K562 (cell line): ENCODE results near the gene QKI. TPM values are rescaled to one million over a fixed set of nuclear protein-coding genes. Genes with fewer than 3 reads are reported as not detected.
A peak's percentile ranks its signal among the peaks of the same experiment; 100 is the strongest.

Experiments
- CREM ChIP-seq: IDR thresholded peaks from 2 replicates; pipeline ENCODE4 v1.6.1; 2014; ENCODE audit warnings: antibody characterized with exemption, low read depth
- CUX1 ChIP-seq: fragments of 200-800 bp; sonication (Bioruptor generic); IDR thresholded peaks from 2 replicates; pipeline ENCODE4 v1.6.1; 2016; ENCODE audit warnings: missing genetic modification characterization, missing compliant biosample characterization
- EHMT2 ChIP-seq: fragments of 450-650 bp; IDR thresholded peaks from 2 replicates; pipeline ENCODE4 v1.6.1; 2018; ENCODE audit warnings: antibody characterized with exemption
- FIP1L1 ChIP-seq: fragments of 200-400 bp; formaldehyde crosslinking; IDR thresholded peaks from 2 replicates; pipeline ENCODE4 v1.6.1; 2018; ENCODE audit warnings: mild to moderate bottlenecking, low read depth, low read length; ENCODE audit not compliant: poor library complexity, severe bottlenecking
- GTF2B ChIP-seq: IDR thresholded peaks from 2 replicates; pipeline ENCODE4 v1.6.1; 2011; ENCODE audit not compliant: insufficient read length; ENCODE audit errors: extremely low read depth
- HMG20A ChIP-seq: fragments of 450-650 bp; formaldehyde crosslinking; conservative IDR thresholded peaks from 2 replicates; pipeline ENCODE4 v1.4.0; 2020; ENCODE audit warnings: mild to moderate bottlenecking, mixed read lengths
- PURB ChIP-seq: sonication (generic); formaldehyde crosslinking; IDR thresholded peaks from 2 replicates; pipeline ENCODE4 v1.9.0; 2021; ENCODE audit warnings: low read depth, mild to moderate bottlenecking, missing genetic modification reagents
- SNAPC5 ChIP-seq: fragments of 250-450 bp; sonication (Bioruptor Pico); IDR thresholded peaks from 2 replicates; pipeline ENCODE4 v1.8.0; 2021; ENCODE audit warnings: moderate library complexity, mild to moderate bottlenecking, inconsistent platforms
- SNRNP70 ChIP-seq: fragments of 200-400 bp; formaldehyde crosslinking; optimal IDR thresholded peaks from 2 replicates; pipeline ENCODE3; 2017; ENCODE audit warnings: low read depth, low read length
- SP2 ChIP-seq: IDR thresholded peaks from 2 replicates; pipeline ENCODE4 v1.6.1; 2011; ENCODE audit warnings: mild to moderate bottlenecking, low read depth, low read length, moderate library complexity; ENCODE audit not compliant: poor library complexity, severe bottlenecking; ENCODE audit errors: extremely low read depth
- THRB ChIP-seq: fragments of 450-650 bp; formaldehyde crosslinking; conservative IDR thresholded peaks from 2 replicates; pipeline ENCODE4 v1.4.0; 2022; ENCODE audit warnings: mild to moderate bottlenecking, missing genetic modification characterization
- ZBTB12 ChIP-seq: fragments of 250-450 bp; sonication (Bioruptor Pico); IDR thresholded peaks from 2 replicates; pipeline ENCODE4 v1.4.0; 2020
- ZZZ3 ChIP-seq: fragments of 450-650 bp; IDR thresholded peaks from 2 replicates; pipeline ENCODE4 v1.6.1; 2016; ENCODE audit warnings: antibody characterized with exemption, mild to moderate bottlenecking, moderate library complexity
- polyA plus RNA-seq, 8 experiments: library from polyadenylated mRNA; depleted of rRNA in 4 of 8; stranded (reverse) in 5 of 8; unstranded in 3 of 8; fragments of >200 nt; fragmentation: Nextera tagmentation in 2 of 8; fragmentation: Illumina TruSeq in 1 of 8; extraction: Ambion mirVana in 2 of 8; extraction: Trizol in 1 of 8; gene quantifications; 2 replicates each; pipeline versions ENCODE4 v1.2.1 to v1.2.3, GENCODE V29; 2011 to 2014; ENCODE audit warnings: inconsistent platforms in 1 of 8, missing spikeins in 1 of 8
- total RNA-seq, 7 experiments: library from RNA; depleted of rRNA in 6 of 7; stranded (reverse); fragments of >200 nt in 6 of 7; fragmentation: Illumina TruSeq in 2 of 7; extraction: Trizol in 2 of 7; gene quantifications; 2 replicates each; pipeline versions ENCODE4 v1.2.1 to v1.2.3, GENCODE V29; 2011 to 2021; ENCODE audit warnings: low replicate concordance in 1 of 7

QKI gene
- total and polyA plus RNA-seq, 9 of the 15 experiments (the other 6 are each of a cell fraction or from before 2014, with no cell fraction given), result 20.4 to 215 (median 123) TPM

- TF ChIP-seq FIP1L1, result no peak
- no peak for TF ChIP-seq SNRNP70
- TF ChIP-seq SNAPC5 (CRISPR knock-in tag), result no peak
- no peak for TF ChIP-seq ZBTB12 (CRISPR knock-in tag)
- no peak for TF ChIP-seq ZZZ3
- TF ChIP-seq SP2, result no peak
- TF ChIP-seq GTF2B, result no peak
- TF ChIP-seq CUX1 (CRISPR knock-in tag), result no peak
- no peak for TF ChIP-seq PURB (CRISPR knock-in tag)
- TF ChIP-seq CREM, result peak; percentile 45
- TF ChIP-seq HMG20A (CRISPR knock-in tag), result no peak
- TF ChIP-seq EHMT2, result peak; percentile 71
- no peak for TF ChIP-seq THRB (CRISPR knock-in tag)
These were observed 156.2 kb downstream of the QKI start (continued) for GRCh38 chr6:163570579-163571231.
